ENCODE results near the gene NCKAP5L.
"Not testable (repeated sequence)": the region's sequence is repeated elsewhere in the genome, so short reads cannot be mapped to it uniquely, and the experiment has no call there.

GRCh38 chr12:49871811-49872251, 43.6 kb upstream of the NCKAP5L start:
- TF ChIP-seq CTCF (conservative IDR thresholded peaks at IDR 0.05); EZH2 (IDR thresholded peaks at IDR 0.05; ENCODE audit: low read depth): not testable (repeated sequence)
